H4 (cell line): ENCODE results near the gene FANCD2. TPM values are rescaled to one million over a fixed set of nuclear protein-coding genes. Genes with fewer than 3 reads are reported as not detected.
"Not testable (repeated sequence)": the region's sequence is repeated elsewhere in the genome, so short reads cannot be mapped to it uniquely, and the experiment has no call there.

Experiments
- DNase-seq: peaks from one replicate; pipeline ENCODE4 v3.0.0-alpha.2; 2015; ENCODE audit warnings: low spot score
- total RNA-seq: library from RNA; depleted of rRNA; stranded (reverse); fragments of >200 nt; shearing (Covaris generic); gene quantifications from 2 replicates; pipeline ENCODE4 v1.2.3, GENCODE V29; 2014; rRNA removed

The FANCD2 gene
- total RNA-seq, 1 experiment from 2014 or later: 28.4 TPM

DNA sequence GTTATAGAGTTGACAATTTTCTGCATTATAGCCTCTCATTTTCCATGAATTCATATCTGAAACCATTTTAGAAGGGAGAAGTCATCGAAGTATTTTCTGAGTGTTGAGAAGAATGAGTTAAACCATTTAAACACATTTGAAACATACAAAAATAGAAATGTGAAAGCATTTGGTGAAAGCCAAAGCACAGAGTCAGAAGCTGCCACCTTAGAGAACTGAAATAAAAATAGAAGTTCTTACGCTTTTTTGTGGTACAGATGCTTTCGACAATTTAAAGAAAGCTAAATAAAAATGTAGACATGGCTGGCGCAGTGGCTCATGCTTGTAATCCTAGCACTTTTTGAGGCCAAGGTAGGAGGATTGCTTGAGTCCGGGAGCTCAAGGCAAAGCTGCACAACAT, 72.8 kb downstream of the FANCD2 start:
- DNase-seq: no peak

- DNase-seq: no peak
These were observed 80.7 kb downstream of the FANCD2 start for GRCh38 chr3:10106919-10107318.

DNA sequence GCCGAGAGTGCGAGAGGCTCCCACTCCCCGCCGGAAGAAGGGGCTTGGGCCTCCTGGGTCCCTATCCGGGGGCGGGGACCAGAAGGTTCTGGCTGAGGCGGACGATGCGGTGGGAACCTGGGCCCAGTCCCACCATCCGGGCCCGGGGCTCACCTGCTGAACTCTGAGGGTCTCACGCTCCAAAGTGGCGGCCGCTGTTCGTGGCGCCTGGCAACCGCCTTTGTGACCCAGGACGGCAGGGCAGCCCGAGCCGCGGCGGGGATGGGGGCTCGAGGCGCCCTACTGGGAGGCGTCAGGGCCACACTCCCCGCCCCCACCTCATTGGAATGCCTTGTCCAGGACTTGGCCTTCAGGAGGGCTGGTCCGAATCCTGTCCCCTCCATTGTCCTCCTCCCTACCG, 81.9 kb downstream of the FANCD2 start, which contains the start of gene FANCD2OS:
TSS of gene FANCD2OS (minus strand) at position 165 of the 400 bp plus-strand sequence. CDS start 3,481 bp downstream, outside the sequence.
- no peak for DNase-seq

DNA sequence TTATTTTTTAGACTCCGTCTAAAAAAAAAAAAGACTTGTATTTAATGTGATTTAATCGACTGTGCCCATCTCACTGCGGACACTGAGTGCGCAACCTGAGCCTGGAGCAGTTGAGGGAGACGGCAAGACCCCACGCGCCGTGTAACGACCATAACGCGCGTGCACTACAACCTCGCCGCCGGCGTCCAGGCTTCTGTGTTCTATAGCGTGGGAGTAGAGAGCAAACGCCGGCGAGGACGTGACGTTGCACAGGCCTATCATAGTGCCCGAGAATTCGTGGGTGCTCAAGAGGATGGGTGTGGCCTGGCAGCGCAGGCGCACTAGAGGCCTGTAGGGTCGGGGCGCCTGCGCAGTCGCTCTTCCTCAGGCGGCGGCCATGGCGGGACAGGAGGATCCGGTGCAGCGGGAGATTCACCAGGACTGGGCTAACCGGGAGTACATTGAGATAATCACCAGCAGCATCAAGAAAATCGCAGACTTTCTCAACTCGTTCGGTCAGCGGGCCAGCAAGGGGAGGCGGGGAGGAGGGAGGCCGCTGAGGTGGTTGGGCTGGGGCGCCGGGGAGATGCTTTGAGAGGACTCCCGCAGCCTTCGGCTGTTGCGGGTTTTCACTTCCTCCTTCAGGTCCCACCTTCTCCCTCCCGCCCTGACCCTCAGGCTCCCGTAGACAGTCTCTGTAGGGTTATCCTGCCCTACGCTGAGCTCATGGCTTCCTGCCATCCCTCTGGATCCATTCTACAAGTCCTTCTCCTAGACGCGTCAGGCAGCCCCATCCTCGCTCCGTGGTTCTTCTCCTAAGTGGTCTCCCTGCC, 89.3 kb downstream of the FANCD2 start, which contains the start of gene BRK1:
TSS of gene BRK1 (plus strand) at position 350 of the 812 bp plus-strand sequence. CDS start at position 377, 27 bp downstream.
- peak; percentile 96 for DNase-seq

DNA sequence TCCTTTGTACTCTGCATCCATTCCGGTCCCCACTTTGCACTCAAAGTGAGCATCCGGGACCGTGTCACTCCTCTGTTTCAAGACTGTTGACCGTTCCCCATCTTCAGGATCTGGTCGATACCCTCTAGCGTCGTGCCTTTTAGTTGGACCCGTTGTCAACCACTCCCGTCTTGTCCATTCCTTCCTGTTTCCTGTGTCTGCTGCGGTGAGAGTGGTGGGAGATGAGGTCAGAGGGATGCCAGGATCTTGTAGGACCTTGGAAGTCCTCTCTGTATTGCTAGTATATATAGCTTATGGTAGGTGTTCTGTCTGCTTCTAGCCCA, 89.9 kb downstream of the FANCD2 start:
- DNase-seq: peak; percentile 22

DNA sequence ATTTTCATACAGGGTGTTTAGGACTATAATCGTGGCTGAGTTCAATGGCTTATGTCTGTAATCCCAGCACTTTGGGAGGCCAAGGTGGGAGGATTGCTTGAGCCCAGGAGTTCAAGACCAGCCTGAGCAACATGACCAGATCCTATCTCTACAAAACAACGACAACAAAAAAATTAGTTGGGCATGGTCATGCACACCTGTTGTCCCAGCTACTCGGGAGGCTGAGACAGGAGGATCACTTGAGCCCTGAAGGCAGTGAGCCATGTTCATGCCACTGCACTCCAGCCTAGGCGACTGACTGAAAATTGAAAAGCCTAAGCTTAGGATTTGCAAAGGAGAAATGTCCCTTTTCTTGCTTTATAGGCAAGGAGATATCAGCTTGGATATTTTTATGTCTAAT, 90.7 kb downstream of the FANCD2 start:
- no peak for DNase-seq

- DNase-seq: no peak
These were observed 93.1 kb downstream of the FANCD2 start for GRCh38 chr3:10119376-10119775.

- no peak for DNase-seq
These were observed 94.8 kb downstream of the FANCD2 start for GRCh38 chr3:10121064-10121463.

DNA sequence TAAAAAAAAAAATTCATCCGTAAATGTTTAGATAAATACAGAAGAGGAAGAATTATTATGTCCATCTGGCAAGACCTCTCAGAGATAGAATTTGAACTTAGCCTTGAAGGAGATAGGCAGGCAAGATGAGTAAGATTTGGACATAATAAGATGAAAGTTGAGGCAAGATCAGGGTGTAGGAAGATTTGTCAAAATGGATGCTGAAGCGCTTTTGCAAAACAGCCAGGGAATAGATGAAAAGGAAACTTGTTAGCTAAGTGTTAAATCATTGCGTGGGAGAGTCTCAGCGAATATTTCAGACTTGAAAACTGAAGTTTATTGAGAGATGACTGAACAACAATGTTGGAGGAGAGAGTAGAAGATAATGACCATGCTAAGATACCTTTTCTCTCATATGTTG, 96.5 kb downstream of the FANCD2 start:
- no peak for DNase-seq

DNA sequence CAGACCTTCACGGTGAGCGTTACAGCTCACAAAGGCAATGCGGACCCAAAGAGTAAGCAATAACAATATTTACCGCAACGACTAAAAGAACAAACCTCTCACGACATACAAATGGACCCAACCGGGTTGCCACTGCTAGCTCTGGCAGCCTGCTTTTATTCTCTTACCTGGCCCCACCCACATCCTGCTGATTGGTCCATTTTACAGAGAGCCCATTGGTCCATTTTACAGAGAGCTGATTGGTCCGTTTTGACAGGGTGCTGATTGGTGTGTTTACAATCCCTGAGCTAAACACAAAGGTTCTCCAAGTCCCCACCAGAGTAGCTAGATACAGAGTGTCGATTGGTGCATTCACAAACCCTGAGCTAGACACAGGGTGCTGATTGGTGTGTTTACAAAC, 109.6 kb downstream of the FANCD2 start:
- not testable (repeated sequence) for DNase-seq

- no peak for DNase-seq
These were observed 110.3 kb downstream of the FANCD2 start for GRCh38 chr3:10136426-10137005.

- DNase-seq: no peak
These were observed 110.9 kb downstream of the FANCD2 start for GRCh38 chr3:10137178-10137577.

GRCh38 chr3:10140996-10141546, 114.8 kb downstream of the FANCD2 start:
- DNase-seq: no peak

- no peak for DNase-seq
These were observed 116.7 kb downstream of the FANCD2 start for GRCh38 chr3:10142707-10143560.

DNA sequence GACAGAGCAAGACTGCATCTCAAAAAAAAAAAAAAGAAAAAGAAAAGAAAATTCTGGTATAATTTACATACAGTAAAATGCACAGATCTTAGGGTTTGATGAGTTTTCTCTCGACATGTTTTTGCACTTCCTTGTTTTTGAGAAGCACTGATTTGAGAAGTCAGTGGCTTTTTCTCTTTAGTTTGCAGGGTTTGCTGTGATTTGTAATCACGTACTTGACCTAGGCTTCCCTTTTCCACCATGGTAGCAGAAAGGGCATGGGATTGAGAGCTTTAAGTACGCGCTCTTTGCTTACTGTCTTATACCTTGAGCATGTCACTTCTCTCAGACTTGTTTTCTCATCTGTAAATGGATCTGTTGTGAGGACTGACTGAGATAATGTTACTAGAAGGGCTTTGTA, 119.4 kb downstream of the FANCD2 start:
- no peak for DNase-seq

GRCh38 chr3:10149226-10149625, 123.0 kb downstream of the FANCD2 start:
- DNase-seq: no peak

DNA sequence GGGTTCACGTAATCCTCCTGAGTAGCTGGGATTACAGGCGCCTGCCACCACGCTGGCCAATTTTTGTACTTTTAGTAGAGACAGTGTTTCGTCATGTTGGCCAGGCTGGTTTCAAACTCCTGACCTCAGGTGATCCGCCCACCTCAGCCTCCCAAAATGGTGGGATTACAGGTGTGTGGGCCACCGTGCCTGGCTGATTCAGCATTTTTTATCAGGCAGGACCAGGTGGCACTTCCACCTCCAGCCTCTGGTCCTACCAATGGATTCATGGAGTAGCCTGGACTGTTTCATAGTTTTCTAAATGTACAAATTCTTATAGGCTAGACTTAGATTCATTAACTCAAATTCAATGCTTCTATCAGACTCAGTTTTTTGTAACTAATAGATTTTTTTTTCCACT, 124.8 kb downstream of the FANCD2 start:
- no peak for DNase-seq

Other genes with a start within 250 kb of the FANCD2 start
- gene TADA3, start 234.0 kb upstream of the FANCD2 start, total RNA-seq: 81.5 and 95.9 TPM in 2 replicates
- gene ARPC4, start 233.4 kb upstream of the FANCD2 start, total RNA-seq: 227 and 296 TPM in 2 replicates
- gene TTLL3, start 216.2 kb upstream of the FANCD2 start, total RNA-seq: 4.4 and 5.4 TPM in 2 replicates
- gene RPUSD3, start 182.4 kb upstream of the FANCD2 start, total RNA-seq: 33.7 and 44.5 TPM in 2 replicates
- gene CIDEC, start 146.2 kb upstream of the FANCD2 start, total RNA-seq: not detected in 2 replicates
- gene JAGN1, start 135.8 kb upstream of the FANCD2 start, total RNA-seq: 35.7 and 46.1 TPM in 2 replicates
- not detected in 2 replicates for gene IL17RE, start 123.6 kb upstream of the FANCD2 start, total RNA-seq
- gene IL17RC, start 109.3 kb upstream of the FANCD2 start, total RNA-seq: 23.0 and 32.4 TPM in 2 replicates
- 7.4 and 8.7 TPM in 2 replicates for gene CRELD1, start 92.6 kb upstream of the FANCD2 start, total RNA-seq
- 3.0 and 3.4 TPM in 2 replicates for gene PRRT3, start 74.0 kb upstream of the FANCD2 start, total RNA-seq
- 87.1 and 117 TPM in 2 replicates for gene EMC3, start 39.6 kb upstream of the FANCD2 start, total RNA-seq
- not detected in 2 replicates for gene FANCD2OS, start 81.8 kb downstream of the FANCD2 start, total RNA-seq
- 121 and 179 TPM in 2 replicates for gene BRK1, start 89.2 kb downstream of the FANCD2 start, total RNA-seq
- gene VHL, start 115.3 kb downstream of the FANCD2 start, total RNA-seq: 21.3 and 22.6 TPM in 2 replicates
- gene IRAK2, start 138.5 kb downstream of the FANCD2 start, total RNA-seq: 1.1 and 1.3 TPM in 2 replicates
- 6.4 and 9.7 TPM in 2 replicates for gene TATDN2, start 222.0 kb downstream of the FANCD2 start, total RNA-seq